Measurements from ENCODE around the gene DDIT3. TPM values are rescaled to one million over a fixed set of nuclear protein-coding genes. Genes with fewer than 3 reads are reported as not detected.

The DDIT3 gene
- total RNA-seq, 1 experiment from 2014 or later: 45.3 TPM

GRCh38 chr12:57485695-57486094, 34.6 kb downstream of the DDIT3 start:
- DNase-seq (ENCODE audit: low spot score): no peak

GRCh38 chr12:57483466-57483865, 36.8 kb downstream of the DDIT3 start:
- peak; percentile 46 for DNase-seq (ENCODE audit: low spot score)

DNA sequence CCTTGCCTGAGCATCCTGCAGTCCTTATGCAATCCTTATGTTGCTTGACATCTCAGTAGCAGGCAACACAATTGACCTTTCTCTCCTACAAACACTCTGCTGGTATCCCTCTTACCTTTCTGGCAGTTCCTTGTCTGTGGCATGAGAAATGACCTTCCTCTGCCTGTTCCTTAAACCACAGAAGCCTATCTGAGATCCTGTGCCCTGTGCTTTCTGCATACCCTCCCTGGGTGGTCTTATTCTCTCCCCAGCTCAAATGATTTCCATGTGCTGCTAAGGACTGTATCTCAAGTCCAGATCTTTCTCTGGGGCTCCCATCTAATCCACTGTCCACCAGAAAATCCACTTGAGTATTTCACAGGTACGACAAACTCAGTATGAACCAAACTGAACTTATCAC, 38.6 kb downstream of the DDIT3 start:
- no peak for DNase-seq (ENCODE audit: low spot score)

- no peak for DNase-seq (ENCODE audit: low spot score)
Observed at GRCh38 chr12:57479376-57480115, 40.8 kb downstream of the DDIT3 start, which contains the start of gene ARHGAP9. Gene ARHGAP9 (minus strand): TSS chr12:57479866. CDS start chr12:57479406, 460 bp downstream.

- DNase-seq (ENCODE audit: low spot score): no peak
Observed at GRCh38 chr12:57479043-57479375, 41.3 kb downstream of the DDIT3 start.

DNA sequence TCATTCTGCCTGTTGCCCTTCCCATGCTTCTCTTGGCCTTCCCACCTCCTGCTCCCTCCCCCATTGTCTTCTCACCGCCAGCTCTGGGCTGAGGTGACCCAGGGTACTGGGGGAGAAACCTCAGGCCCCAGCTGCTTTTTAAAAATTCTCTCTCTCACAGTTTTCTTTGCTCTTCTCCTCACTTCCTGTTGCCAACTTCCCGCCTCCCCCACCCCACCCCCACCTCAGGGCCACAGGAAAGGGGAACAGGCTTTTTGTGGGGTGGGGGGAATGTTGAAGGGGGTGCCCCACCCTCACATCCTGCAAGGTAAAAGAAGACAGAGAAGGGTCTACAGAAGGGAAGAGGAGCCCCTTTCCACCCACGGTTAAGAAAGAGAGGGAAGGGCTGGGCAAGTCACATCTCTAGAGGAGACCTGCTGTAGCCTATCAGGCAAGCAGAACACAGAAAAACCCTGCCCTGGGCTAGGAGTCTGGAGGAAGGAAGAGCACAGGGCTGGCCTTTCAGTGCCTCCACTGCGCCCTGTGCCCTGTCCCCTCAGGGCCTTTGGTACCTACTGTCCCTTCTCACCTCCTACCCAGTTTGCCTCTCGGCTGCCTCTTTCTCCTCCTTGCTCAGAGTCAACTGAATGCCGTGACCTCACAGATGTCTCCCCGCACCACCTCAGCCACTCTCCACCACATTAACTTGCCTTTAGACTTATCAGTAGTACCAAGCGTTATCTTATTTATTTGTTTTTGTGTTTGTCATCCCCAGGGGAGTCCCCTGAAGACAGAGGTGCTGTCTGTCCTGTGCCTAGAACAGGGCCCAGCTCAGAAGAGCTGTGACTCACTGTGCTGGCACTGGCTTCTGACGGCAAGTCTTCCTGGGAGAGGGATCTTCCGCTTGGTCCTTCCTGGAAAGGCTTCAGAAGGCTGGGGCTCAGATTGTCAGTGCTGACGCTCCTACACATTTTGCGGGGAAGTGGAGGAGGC, 42.3 kb downstream of the DDIT3 start:
- peak; percentile 36 for DNase-seq (ENCODE audit: low spot score)

- DNase-seq (ENCODE audit: low spot score): no peak
Observed at GRCh38 chr12:57476993-57477709, 43.2 kb downstream of the DDIT3 start.

- no peak for DNase-seq (ENCODE audit: low spot score)
Observed at GRCh38 chr12:57476162-57476992, 43.9 kb downstream of the DDIT3 start.

- DNase-seq (ENCODE audit: low spot score): no peak
Observed at GRCh38 chr12:57475271-57476161, 44.8 kb downstream of the DDIT3 start.

DNA sequence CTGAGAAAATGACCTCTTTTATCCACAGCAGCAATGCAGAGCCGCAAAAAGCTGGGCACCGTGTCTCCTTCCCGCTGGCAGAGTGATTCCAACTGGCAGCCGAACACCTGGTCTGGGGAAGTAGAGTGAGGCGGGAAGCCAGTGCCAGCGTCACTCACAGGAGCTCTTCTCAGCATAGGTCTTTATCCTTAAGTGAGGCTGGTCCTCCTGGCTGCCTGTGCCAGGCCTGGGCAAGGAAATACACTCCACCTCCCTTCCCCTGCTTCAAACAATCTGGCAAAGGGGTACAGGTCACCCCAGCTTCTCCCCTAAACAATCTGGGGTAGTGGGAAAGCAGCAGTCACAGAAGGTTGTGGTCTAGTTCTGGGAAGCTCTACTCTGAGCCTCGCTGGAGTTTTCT, 45.5 kb downstream of the DDIT3 start:
- no peak for DNase-seq (ENCODE audit: low spot score)

- DNase-seq (ENCODE audit: low spot score): no peak
Observed at GRCh38 chr12:57474430-57474829, 45.9 kb downstream of the DDIT3 start.

DNA sequence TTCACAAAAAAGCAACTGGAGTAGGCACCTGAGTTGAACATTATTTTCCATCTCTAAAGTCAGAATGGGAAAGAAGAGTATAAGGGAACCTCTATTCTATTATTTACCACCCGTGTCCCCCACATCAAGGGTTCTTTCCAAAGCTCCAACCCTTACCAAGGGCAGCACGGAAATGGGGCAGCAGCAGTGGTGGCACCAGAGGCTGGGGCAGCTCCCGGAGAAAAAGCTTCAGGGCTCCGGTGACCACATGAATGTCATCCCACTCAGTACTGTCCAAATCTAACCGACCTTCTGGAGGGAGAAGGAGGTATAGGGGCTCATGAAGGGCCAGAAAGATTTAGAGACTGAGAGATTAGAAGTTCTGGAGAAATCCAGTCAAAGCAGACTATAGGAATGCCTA, 46.4 kb downstream of the DDIT3 start:
- DNase-seq (ENCODE audit: low spot score): no peak

GRCh38 chr12:57473392-57473791, 46.9 kb downstream of the DDIT3 start:
- no peak for DNase-seq (ENCODE audit: low spot score)

GRCh38 chr12:57472391-57472790, 47.9 kb downstream of the DDIT3 start:
- DNase-seq (ENCODE audit: low spot score): no peak

DNA sequence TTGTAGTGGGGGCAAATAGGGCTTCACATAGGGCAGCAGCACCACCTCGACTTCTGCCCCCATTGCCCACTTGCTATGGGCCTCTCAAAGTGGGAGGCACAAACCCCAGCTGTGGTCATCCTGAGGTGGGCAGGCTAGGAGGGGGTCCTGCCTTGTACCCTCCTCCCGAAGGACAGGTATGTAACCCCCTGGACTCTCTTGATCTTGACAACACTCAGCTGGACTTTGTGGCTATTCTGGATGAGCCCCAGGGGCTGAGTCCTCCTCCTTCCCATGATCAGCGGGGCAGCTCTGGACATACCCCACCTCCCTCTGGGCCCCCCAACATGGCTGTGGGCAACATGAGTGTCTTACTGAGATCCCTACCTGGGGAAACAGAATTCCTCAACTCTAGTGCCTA, 48.7 kb downstream of the DDIT3 start:
- no peak for DNase-seq (ENCODE audit: low spot score)

DNA sequence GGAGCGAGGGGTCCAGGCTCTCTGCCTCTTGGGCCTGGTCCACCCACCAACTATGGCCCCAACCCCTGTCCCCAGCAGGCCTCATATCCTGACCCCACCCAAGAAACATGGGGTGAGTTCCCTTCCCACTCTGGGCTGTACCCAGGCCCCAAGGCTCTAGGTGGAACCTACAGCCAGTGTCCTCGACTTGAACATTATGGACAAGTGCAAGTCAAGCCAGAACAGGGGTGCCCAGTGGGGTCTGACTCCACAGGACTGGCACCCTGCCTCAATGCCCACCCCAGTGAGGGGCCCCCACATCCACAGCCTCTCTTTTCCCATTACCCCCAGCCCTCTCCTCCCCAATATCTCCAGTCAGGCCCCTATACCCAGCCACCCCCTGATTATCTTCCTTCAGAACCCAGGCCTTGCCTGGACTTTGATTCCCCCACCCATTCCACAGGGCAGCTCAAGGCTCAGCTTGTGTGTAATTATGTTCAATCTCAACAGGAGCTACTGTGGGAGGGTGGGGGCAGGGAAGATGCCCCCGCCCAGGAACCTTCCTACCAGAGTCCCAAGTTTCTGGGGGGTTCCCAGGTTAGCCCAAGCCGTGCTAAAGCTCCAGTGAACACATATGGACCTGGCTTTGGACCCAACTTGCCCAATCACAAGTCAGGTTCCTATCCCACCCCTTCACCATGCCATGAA, 49.2 kb downstream of the DDIT3 start:
- DNase-seq (ENCODE audit: low spot score): no peak

DNA sequence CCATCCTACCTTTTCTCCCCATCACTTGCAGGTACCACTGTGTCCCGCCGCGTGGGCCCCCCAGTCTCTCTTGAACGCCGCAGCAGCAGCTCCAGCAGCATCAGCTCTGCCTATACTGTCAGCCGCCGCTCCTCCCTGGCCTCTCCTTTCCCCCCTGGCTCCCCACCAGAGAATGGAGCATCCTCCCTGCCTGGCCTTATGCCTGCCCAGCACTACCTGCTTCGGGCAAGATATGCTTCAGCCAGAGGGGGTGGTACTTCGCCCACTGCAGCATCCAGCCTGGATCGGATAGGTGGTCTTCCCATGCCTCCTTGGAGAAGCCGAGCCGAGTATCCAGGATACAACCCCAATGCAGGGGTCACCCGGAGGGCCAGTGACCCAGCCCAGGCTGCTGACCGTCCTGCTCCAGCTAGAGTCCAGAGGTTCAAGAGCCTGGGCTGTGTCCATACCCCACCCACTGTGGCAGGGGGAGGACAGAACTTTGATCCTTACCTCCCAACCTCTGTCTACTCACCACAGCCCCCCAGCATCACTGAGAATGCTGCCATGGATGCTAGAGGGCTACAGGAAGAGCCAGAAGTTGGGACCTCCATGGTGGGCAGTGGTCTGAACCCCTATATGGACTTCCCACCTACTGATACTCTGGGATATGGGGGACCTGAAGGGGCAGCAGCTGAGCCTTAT, 49.9 kb downstream of the DDIT3 start:
- no peak for DNase-seq (ENCODE audit: low spot score)

- DNase-seq (ENCODE audit: low spot score): no peak
Observed at GRCh38 chr12:57469296-57470164, 50.8 kb downstream of the DDIT3 start.
